ENCODE data around the gene LNPEP.
"Not testable (repeated sequence)": the region's sequence is repeated elsewhere in the genome, so short reads cannot be mapped to it uniquely, and the experiment has no call there.

LNPEP gene

GRCh38 chr5:96930058-96930457 lies 5.8 kb upstream of the LNPEP start:
- no peak for TF ChIP-seq CTCF (IDR thresholded peaks at IDR 0.05; ENCODE audit: low read depth, low read length, missing control alignments)
- in situ Hi-C loops (cut with HindIII; ENCODE audit: low pct_ligation_motif_present, low sequenced_read_pairs) = no loop called here
- Histone ChIP-seq H3K27ac (no peak overlapping the region), H3K36me3 (replicated peaks) (no peaks in the 10 kb centered on the region), H3K4me3 (ENCODE audit: low read depth, low read length) (no peak overlapping the region), H3K27me3 (replicated peaks) (no peaks in the 10 kb centered on the region)
- DNase-seq = peak; percentile 72

GRCh38 chr5:96930589-96930988 lies 5.3 kb upstream of the LNPEP start:
- no peak for TF ChIP-seq CTCF (IDR thresholded peaks at IDR 0.05; ENCODE audit: low read depth, low read length, missing control alignments)
- H3K27ac ChIP-seq = no peak overlapping the region
- in situ Hi-C loops (cut with HindIII; ENCODE audit: low pct_ligation_motif_present, low sequenced_read_pairs) = no loop called here
- no peak overlapping the region for H3K4me3 ChIP-seq (ENCODE audit: low read depth, low read length)
- H3K36me3 ChIP-seq (replicated peaks) = no peaks in the 10 kb centered on the region
- no peaks in the 10 kb centered on the region for H3K27me3 ChIP-seq (replicated peaks)
- DNase-seq = no peak

GRCh38 chr5:96931037-96931436 lies 4.8 kb upstream of the LNPEP start:
- in situ Hi-C loops (cut with HindIII; ENCODE audit: low pct_ligation_motif_present, low sequenced_read_pairs); H3K36me3 ChIP-seq (replicated peaks): not testable (repeated sequence)

GRCh38 chr5:96931605-96932004 lies 4.3 kb upstream of the LNPEP start:
- in situ Hi-C loops (cut with HindIII; ENCODE audit: low pct_ligation_motif_present, low sequenced_read_pairs) = no loop called here
- H3K27ac ChIP-seq = no peak overlapping the region
- no peak for TF ChIP-seq CTCF (IDR thresholded peaks at IDR 0.05; ENCODE audit: low read depth, low read length, missing control alignments)
- DNase-seq = no peak
- no peaks in the 10 kb centered on the region for H3K36me3 ChIP-seq (replicated peaks)
- H3K4me3 ChIP-seq (ENCODE audit: low read depth, low read length) = no peak overlapping the region
- H3K27me3 ChIP-seq (replicated peaks) = no peaks in the 10 kb centered on the region

More at GRCh38 chr5:96931037-96931436, 4.8 kb upstream of the LNPEP start:
- not testable (repeated sequence) for H3K27ac ChIP-seq; H3K27me3 ChIP-seq (replicated peaks); DNase-seq; H3K4me3 ChIP-seq (ENCODE audit: low read depth, low read length)

- in situ Hi-C loops (cut with HindIII; ENCODE audit: low pct_ligation_motif_present, low sequenced_read_pairs) = no loop called here
- TF ChIP-seq CTCF (IDR thresholded peaks at IDR 0.05; ENCODE audit: low read depth, low read length, missing control alignments) = no peak
- no peak overlapping the region for H3K27ac ChIP-seq
- no peaks in the 10 kb centered on the region for H3K36me3 ChIP-seq (replicated peaks)
- no peaks in the 10 kb centered on the region for H3K27me3 ChIP-seq (replicated peaks)
- no peak overlapping the region for H3K4me3 ChIP-seq (ENCODE audit: low read depth, low read length)
- no peak for DNase-seq
Measured at GRCh38 chr5:96932026-96932425, 3.9 kb upstream of the LNPEP start.

GRCh38 chr5:96933764-96934707 lies 1.8 kb upstream of the LNPEP start:
- in situ Hi-C loops (cut with HindIII; ENCODE audit: low pct_ligation_motif_present, low sequenced_read_pairs) = no loop called here
- Histone ChIP-seq H3K27ac (peak overlapping the region; percentile 76), H3K4me3 (ENCODE audit: low read depth, low read length) (peak overlapping the region; percentile 75), H3K36me3 (replicated peaks) (no peaks in the 10 kb centered on the region), H3K27me3 (replicated peaks) (no peaks in the 10 kb centered on the region)
- DNase-seq = no peak
- TF ChIP-seq CTCF (IDR thresholded peaks at IDR 0.05; ENCODE audit: low read depth, low read length, missing control alignments) = no peak
